Endothelial cell of umbilical vein (primary cell): ENCODE measurements around the gene IQGAP1.

ENCODE experiments used
- POLR2A ChIP-seq: IDR thresholded peaks from 2 replicates; pipeline ENCODE4 v1.6.1; 2012; ENCODE audit warnings: low read depth, mild to moderate bottlenecking, control low read depth, low read length
- POLR2AphosphoS5 ChIP-seq: IDR thresholded peaks from 2 replicates; pipeline ENCODE4 v1.6.1; 2012; ENCODE audit warnings: low read depth, mild to moderate bottlenecking, control low read depth, low read length, moderate library complexity; ENCODE audit not compliant: insufficient read depth
- TF ChIP-seq, protein P1 (sequence below), 2 donors: IDR thresholded peaks; 1 replicate in 1 of 2; 2 replicates in 1 of 2; pipeline ENCODE4 v1.5.1; 2011; ENCODE audit warnings: low read length in 2 of 2, mild to moderate bottlenecking in 2 of 2, moderate library complexity in 2 of 2, control low read depth in 1 of 2, inconsistent platforms in 1 of 2, low read depth in 1 of 2; ENCODE audit not compliant: insufficient read depth in 1 of 2; ENCODE audit errors: extremely low read depth in 1 of 2
- TF ChIP-seq, protein P2 (sequence below): IDR thresholded peaks from 2 replicates; pipeline ENCODE4 v1.6.1; 2011; ENCODE audit not compliant: insufficient read depth, insufficient read length

- TF ChIP-seq POLR2AphosphoS5 = no peak
- TF ChIP-seq, protein P1, sequence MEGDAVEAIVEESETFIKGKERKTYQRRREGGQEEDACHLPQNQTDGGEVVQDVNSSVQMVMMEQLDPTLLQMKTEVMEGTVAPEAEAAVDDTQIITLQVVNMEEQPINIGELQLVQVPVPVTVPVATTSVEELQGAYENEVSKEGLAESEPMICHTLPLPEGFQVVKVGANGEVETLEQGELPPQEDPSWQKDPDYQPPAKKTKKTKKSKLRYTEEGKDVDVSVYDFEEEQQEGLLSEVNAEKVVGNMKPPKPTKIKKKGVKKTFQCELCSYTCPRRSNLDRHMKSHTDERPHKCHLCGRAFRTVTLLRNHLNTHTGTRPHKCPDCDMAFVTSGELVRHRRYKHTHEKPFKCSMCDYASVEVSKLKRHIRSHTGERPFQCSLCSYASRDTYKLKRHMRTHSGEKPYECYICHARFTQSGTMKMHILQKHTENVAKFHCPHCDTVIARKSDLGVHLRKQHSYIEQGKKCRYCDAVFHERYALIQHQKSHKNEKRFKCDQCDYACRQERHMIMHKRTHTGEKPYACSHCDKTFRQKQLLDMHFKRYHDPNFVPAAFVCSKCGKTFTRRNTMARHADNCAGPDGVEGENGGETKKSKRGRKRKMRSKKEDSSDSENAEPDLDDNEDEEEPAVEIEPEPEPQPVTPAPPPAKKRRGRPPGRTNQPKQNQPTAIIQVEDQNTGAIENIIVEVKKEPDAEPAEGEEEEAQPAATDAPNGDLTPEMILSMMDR (IDR thresholded peaks at IDR 0.05; ENCODE audit: extremely low read depth in 1 of 2, insufficient read depth in 1 of 2, low read depth in 1 of 2, low read length in 2 of 2) = no peak
- TF ChIP-seq, protein P2, sequence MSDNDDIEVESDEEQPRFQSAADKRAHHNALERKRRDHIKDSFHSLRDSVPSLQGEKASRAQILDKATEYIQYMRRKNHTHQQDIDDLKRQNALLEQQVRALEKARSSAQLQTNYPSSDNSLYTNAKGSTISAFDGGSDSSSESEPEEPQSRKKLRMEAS = no peak
- no peak for TF ChIP-seq POLR2A
Measured at GRCh38 chr15:90420451-90420850, 32.4 kb downstream of the IQGAP1 start.
